Measurements from ENCODE around the gene GOLGA8M.
"Not testable (repeated sequence)": the region's sequence is repeated elsewhere in the genome, so short reads cannot be mapped to it uniquely, and the experiment has no call there.

DNA sequence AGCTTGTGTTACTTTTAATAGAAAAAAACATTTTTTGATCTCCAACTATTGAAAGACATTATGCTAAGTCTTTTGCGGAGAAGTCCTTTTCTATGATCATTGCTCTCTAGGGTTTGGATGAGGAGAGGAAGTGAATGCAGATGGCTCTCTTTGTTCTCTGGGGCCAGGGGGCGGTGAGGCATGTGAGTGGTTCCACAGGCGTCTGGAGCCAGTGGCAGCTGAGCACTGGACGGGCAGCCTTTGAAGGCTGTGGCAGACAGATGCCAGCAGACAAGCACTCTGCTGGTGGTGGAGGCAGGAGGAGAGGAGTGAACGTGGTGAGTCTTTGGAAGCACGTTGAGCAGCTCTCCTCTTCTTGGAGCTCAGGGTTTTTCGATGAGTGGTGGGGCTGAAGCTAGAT is 51.5 kb downstream of the GOLGA8M start:
- TF ChIP-seq, protein P1, sequence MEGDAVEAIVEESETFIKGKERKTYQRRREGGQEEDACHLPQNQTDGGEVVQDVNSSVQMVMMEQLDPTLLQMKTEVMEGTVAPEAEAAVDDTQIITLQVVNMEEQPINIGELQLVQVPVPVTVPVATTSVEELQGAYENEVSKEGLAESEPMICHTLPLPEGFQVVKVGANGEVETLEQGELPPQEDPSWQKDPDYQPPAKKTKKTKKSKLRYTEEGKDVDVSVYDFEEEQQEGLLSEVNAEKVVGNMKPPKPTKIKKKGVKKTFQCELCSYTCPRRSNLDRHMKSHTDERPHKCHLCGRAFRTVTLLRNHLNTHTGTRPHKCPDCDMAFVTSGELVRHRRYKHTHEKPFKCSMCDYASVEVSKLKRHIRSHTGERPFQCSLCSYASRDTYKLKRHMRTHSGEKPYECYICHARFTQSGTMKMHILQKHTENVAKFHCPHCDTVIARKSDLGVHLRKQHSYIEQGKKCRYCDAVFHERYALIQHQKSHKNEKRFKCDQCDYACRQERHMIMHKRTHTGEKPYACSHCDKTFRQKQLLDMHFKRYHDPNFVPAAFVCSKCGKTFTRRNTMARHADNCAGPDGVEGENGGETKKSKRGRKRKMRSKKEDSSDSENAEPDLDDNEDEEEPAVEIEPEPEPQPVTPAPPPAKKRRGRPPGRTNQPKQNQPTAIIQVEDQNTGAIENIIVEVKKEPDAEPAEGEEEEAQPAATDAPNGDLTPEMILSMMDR (IDR thresholded peaks at IDR 0.05), result not testable (repeated sequence)
- not testable (repeated sequence) for TF ChIP-seq POLR2AphosphoS5 (IDR thresholded peaks at IDR 0.05; ENCODE audit: insufficient read depth in 1 of 2, low read depth in 1 of 2); POLR2A (IDR thresholded peaks at IDR 0.05)
